ENCODE measurements around the gene ZNF274.

DNA sequence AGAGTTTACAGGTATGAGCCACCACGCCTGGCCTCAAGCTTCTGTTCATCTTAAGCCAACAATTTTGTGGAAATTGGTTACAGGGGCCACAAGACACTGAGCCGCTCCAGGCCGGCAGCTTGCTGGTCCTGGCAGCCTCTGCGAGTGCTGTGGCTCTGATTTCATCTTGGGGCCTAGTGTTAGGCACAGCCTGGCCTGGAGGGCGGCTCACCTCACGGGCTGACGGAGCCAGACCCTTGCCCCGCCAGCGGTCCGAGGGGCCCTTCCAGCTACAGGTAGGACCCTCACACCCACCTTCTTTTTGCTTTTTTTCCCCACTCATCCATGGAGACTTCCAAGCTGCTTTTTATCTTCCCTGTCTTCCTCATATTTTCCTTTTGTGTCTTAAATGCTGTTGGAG lies 54.5 kb downstream of the ZNF274 start:
- TF ChIP-seq, protein P1, sequence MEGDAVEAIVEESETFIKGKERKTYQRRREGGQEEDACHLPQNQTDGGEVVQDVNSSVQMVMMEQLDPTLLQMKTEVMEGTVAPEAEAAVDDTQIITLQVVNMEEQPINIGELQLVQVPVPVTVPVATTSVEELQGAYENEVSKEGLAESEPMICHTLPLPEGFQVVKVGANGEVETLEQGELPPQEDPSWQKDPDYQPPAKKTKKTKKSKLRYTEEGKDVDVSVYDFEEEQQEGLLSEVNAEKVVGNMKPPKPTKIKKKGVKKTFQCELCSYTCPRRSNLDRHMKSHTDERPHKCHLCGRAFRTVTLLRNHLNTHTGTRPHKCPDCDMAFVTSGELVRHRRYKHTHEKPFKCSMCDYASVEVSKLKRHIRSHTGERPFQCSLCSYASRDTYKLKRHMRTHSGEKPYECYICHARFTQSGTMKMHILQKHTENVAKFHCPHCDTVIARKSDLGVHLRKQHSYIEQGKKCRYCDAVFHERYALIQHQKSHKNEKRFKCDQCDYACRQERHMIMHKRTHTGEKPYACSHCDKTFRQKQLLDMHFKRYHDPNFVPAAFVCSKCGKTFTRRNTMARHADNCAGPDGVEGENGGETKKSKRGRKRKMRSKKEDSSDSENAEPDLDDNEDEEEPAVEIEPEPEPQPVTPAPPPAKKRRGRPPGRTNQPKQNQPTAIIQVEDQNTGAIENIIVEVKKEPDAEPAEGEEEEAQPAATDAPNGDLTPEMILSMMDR (IDR thresholded peaks at IDR 0.05), result no peak
- no peak for TF ChIP-seq POLR2A (IDR thresholded peaks at IDR 0.05)
